ENCODE data around the gene SETD3.

- TF ChIP-seq EZH2 (IDR thresholded peaks at IDR 0.05; ENCODE audit: insufficient read depth, poor library complexity, severe bottlenecking) (no peak), EZH2phosphoT487 (IDR thresholded peaks at IDR 0.05; ENCODE audit: insufficient read depth, low read depth) (no peak)
Observed at GRCh38 chr14:99380402-99380801, 100.3 kb downstream of the SETD3 start.

Data from GM23248 (cell line).